Activated CD8-positive, alpha-beta memory T cell treated with anti-CD3 and anti-CD28 coated beads for 1 hour (primary cell): ENCODE data around the gene TUT4.

ENCODE experiments used
- DNase-seq, 2 donors: peaks; one replicate each; pipeline ENCODE4 v3.0.0-alpha.2; 2020; ENCODE audit warnings: low read depth in 1 of 2; ENCODE audit errors: extremely low read depth in 1 of 2

Gene TUT4

GRCh38 chr1:52413410-52413989, 139.4 kb downstream of the TUT4 start:
- DNase-seq: no peak

DNA sequence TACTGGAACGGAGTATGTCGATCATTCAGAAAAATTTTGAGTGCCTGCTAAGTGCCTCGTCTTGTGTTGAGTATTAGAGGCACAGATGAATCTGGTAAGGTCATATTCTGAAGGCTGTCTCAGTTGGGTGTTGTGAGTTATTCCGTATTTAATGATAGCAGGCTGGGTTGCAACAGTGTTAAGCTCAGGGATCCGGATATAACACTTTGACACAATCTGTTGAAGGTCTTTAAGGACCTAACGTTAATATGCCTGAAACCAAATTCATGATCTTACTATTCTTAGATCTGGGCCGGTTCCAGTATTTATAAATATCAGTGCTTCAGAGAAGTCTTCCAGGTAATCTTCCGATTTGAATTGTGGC, 147.9 kb downstream of the TUT4 start:
- DNase-seq: no peak

DNA sequence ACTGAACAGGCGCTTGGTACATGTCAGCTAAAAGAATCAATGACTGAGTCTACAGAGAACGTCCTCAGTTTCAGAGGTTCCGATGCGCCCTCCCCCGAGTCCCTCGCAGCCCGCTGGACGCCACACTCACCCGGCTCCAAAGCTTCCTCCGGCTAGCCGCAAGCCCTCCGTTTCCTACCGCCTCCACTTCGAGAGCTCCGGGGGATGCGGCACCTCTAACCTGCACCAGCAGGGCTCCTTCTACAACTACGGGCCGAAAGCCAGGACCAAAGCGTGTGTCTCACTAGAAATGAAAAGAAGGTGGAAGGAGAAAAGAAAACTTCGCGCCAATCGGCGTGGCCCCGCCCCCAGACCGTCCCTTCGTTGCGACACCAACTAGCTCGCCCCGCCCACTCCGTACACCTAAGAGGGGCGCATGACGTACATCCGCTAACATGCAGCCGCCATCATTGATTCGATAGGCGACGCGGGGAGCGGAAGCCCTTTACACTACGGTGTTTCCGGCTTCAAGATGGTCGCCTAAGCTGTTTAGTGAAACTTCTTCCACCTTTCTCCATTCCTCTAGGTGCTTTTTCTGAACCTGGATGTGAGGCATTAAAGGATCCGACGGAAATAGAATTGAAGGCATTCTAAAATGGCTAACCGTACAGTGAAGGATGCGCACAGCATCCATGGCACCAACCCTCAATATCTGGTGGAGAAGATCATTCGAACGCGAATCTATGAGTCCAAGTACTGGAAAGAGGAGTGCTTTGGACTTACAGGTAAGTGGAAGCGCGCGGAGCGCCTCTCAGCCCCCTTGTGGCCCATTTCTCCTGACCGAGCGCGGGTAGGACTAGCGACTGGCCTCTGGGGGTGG, 148.5 kb downstream of the TUT4 start, which contains the start of the genes ORC1 and PRPF38A:
ORC1 (minus strand) TSS at position 308 of the 859 bp plus-strand sequence. CDS start 2,200 bp downstream, outside the sequence.
PRPF38A (plus strand) TSS at position 487 of the 859 bp plus-strand sequence; CDS start at position 635, 148 bp downstream.
- DNase-seq: peak; percentile 94 to 97

DNA sequence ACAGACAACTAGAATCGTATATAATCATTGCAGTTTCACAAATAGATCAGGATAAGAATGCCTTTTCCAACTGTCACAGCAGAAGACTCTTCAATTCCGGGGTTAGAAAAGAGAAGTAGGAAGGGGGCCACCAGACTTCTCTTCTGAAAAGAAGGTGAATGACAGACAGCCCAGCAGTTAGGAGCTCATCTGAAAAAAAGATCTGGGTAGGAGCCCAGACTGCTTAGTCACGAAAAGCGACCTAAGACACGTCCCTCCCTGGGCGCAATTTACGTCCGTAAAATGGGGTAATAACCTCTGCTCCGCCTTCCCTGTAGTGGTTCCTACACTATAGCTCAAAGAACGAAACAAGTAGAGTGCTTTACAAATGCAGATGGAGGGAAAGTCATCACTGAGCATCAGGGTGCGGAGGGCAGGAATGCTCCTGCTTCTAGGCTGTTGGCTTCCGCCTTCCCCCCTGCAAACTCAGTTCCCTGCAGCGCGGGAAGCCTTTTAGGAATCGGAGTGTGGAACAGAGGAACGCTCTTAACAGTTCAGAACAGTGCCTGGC, 149.3 kb downstream of the TUT4 start:
- DNase-seq: peak in 1 of 2 donors; percentile 12

DNA sequence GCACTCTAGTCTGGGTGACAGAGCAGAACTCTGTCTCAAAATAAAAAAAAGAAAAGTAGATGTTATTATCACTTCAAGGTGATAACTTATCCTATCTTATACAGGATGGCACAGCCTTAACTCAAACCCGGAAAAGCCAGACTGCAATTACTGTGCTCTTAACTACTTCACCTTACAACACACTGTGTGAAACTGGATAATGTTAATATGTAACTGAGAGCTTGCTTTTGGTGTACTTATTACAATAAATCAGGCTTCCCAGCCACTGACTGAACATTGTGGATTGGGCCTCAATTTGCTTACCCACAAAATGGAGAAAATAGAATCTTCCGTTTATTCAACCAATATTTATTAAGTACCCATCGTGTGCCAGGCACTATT, 150.0 kb downstream of the TUT4 start:
- no peak for DNase-seq

- DNase-seq: no peak
Measured at GRCh38 chr1:52400131-52400530, 152.8 kb downstream of the TUT4 start.

DNA sequence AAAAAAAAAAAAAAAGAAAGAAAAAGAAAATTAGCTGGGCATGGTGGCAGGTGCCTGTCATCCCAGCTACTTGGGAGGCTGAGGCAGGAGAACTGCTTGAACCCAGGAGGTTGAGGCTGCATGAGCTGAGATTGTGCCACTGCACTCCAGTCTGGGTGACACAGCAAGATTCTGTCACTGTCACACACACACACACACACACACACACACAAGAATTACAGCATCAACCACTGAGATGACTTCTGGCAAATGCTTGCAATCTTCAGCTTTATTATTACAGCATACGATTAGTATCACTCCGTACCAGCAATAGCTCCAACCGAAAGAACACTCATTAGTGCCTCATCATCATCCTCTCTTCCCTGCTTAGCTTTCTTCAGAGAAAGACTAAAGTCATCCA, 153.3 kb downstream of the TUT4 start:
- no peak for DNase-seq

DNA sequence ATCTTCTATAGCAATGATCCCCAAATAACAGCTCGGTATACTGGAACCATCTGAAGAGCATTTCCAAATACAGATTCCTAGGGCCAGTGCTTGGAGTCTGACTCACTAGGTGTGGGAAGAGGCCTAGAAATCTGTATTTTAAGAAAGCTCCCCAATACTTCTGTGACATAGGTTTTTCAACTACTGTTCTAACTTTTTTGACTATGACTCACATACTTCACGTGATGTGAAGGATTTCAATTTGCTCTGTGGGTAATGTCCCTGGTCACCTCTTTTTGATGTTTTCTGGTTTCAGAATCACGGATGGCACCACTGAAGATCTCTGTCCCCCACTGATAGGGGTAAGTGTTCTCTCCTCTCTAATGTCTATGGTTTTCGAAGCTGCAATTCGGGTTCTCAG, 159.7 kb downstream of the TUT4 start:
- no peak for DNase-seq

DNA sequence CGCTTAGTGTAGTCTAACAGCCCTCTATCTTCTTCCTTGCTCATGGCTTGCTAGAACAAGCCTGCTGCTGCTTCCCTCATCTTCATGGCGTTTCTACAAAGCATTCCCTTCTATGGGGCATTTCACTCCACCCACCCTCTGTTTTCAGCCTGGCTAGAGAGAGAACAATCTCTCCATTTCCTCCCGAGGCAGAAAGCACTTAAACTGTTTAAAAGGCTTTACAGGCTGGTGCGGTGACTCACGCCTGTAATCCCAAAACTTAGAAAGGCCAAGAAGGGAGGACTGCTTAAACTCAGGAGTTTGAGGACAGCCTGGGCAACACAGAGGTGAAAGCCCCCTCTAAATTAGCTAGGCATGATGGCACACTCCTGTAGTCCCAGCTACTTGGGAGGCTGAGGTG, 166.4 kb downstream of the TUT4 start:
- no peak for DNase-seq

GRCh38 chr1:52385376-52385775, 167.5 kb downstream of the TUT4 start:
- DNase-seq: no peak
